Measurements from ENCODE around the gene AUH. TPM values are rescaled to one million over a fixed set of nuclear protein-coding genes. Genes with fewer than 3 reads are reported as not detected.

The AUH gene
- polyA plus RNA-seq, 1 donor from 2014 or later = 42.6 TPM

DNA sequence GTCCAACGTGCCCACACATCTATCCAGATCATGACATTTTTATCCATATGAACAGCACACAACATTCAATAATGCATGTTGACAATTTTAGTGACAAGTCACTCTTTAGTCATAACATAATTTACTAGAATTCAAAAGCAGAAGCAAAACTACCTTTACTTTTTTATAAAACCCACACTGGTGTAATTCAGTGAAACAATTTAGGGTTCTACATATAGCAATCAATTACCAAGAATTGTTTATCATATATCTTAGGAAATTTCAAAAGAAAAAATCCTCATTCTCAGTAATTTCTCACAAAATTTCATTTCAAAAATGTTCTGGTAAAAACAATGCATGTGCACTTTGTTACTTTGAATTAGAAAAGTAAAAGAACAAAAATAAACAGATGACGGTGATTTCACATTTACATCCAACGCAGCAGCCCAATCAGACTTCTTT is 12.6 kb downstream of the AUH start:
- no peak overlapping the region for H2AFZ ChIP-seq (ENCODE audit: low read depth, low read length)
- no peaks in the 10 kb centered on the region for H3K27me3 ChIP-seq (ENCODE audit: insufficient read depth, low read depth, low read length)
- no peak overlapping the region for H3K4me3 ChIP-seq (ENCODE audit: low read length)
- H3K36me3 ChIP-seq (ENCODE audit: insufficient read depth, low read length) = no peaks in the 10 kb centered on the region
- no peaks in the 10 kb centered on the region for H4K20me1 ChIP-seq (ENCODE audit: insufficient read depth)
- H3K4me2 ChIP-seq (ENCODE audit: low read length) = no peak overlapping the region
- no peak overlapping the region for H3K27ac ChIP-seq (ENCODE audit: low read length)
- H3K9me3 ChIP-seq (ENCODE audit: low read length) = no peaks in the 10 kb centered on the region
- H3K9me2 ChIP-seq (ENCODE audit: insufficient read depth, low read length) = no peaks in the 10 kb centered on the region
- no peak overlapping the region for H3K9ac ChIP-seq (ENCODE audit: low read length)
- TF ChIP-seq RAD21 (conservative IDR thresholded peaks at IDR 0.05) = no peak
- TF ChIP-seq, protein P1, sequence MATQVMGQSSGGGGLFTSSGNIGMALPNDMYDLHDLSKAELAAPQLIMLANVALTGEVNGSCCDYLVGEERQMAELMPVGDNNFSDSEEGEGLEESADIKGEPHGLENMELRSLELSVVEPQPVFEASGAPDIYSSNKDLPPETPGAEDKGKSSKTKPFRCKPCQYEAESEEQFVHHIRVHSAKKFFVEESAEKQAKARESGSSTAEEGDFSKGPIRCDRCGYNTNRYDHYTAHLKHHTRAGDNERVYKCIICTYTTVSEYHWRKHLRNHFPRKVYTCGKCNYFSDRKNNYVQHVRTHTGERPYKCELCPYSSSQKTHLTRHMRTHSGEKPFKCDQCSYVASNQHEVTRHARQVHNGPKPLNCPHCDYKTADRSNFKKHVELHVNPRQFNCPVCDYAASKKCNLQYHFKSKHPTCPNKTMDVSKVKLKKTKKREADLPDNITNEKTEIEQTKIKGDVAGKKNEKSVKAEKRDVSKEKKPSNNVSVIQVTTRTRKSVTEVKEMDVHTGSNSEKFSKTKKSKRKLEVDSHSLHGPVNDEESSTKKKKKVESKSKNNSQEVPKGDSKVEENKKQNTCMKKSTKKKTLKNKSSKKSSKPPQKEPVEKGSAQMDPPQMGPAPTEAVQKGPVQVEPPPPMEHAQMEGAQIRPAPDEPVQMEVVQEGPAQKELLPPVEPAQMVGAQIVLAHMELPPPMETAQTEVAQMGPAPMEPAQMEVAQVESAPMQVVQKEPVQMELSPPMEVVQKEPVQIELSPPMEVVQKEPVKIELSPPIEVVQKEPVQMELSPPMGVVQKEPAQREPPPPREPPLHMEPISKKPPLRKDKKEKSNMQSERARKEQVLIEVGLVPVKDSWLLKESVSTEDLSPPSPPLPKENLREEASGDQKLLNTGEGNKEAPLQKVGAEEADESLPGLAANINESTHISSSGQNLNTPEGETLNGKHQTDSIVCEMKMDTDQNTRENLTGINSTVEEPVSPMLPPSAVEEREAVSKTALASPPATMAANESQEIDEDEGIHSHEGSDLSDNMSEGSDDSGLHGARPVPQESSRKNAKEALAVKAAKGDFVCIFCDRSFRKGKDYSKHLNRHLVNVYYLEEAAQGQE (IDR thresholded peaks at IDR 0.05; ENCODE audit: borderline replicate concordance) = no peak
- no peak for TF ChIP-seq MXI1 (conservative IDR thresholded peaks at IDR 0.05; ENCODE audit: poor library complexity, severe bottlenecking)
- no peaks in the 10 kb centered on the region for H3F3A ChIP-seq (ENCODE audit: insufficient read depth, low read length, poor library complexity, severe bottlenecking)
- H3K79me2 ChIP-seq (replicated peaks; ENCODE audit: insufficient read depth, low read length) = no peaks in the 10 kb centered on the region

DNA sequence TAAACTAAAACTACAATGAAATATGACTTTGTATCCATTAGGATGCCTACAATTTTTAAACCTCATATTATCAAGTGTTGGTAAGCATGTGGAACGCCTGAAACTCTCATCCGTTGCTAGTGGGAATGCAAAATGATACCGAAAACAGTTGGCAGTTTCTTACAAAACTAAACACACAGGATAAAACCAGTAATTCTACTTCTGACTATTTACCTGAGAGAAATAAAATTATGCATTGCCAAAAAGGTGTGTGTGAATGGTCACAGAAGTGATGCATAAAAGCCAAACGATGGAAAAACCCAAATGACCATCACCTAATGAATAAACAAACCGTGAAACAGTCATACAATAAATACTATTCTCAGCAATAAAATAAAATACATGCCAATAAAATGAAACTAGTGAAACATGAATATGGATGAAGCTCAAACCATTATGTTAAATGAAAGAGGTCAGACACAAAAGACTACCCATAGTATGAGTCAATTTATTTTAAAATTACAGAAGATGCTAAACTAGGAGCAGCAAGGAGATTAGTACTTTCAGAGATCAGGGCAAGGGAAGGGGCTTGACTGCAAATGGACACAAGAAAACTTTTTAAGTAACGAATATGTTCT is 13.4 kb downstream of the AUH start:
- H3K36me3 ChIP-seq (ENCODE audit: insufficient read depth, low read length) = no peaks in the 10 kb centered on the region
- H3F3A ChIP-seq (ENCODE audit: insufficient read depth, low read length, poor library complexity, severe bottlenecking) = no peaks in the 10 kb centered on the region
- H3K27ac ChIP-seq (ENCODE audit: low read length) = no peak overlapping the region
- no peak for TF ChIP-seq EZH2 (IDR thresholded peaks at IDR 0.05; ENCODE audit: borderline replicate concordance, insufficient read depth, low read length, poor library complexity, severe bottlenecking)
- TF ChIP-seq SMC3 (conservative IDR thresholded peaks at IDR 0.05; ENCODE audit: poor library complexity) = no peak
- TF ChIP-seq EP300 (conservative IDR thresholded peaks at IDR 0.05; ENCODE audit: poor library complexity, severe bottlenecking) = no peak
- no peak for TF ChIP-seq TAF1 (IDR thresholded peaks at IDR 0.05; ENCODE audit: low read depth)
- TF ChIP-seq POLR2AphosphoS5 (IDR thresholded peaks at IDR 0.05) = no peak
- TF ChIP-seq, protein P1 (IDR thresholded peaks at IDR 0.05; ENCODE audit: borderline replicate concordance) = no peak
- TF ChIP-seq RAD21 (conservative IDR thresholded peaks at IDR 0.05) = no peak
- TF ChIP-seq MXI1 (conservative IDR thresholded peaks at IDR 0.05; ENCODE audit: poor library complexity, severe bottlenecking) = no peak
- TF ChIP-seq, protein P2, sequence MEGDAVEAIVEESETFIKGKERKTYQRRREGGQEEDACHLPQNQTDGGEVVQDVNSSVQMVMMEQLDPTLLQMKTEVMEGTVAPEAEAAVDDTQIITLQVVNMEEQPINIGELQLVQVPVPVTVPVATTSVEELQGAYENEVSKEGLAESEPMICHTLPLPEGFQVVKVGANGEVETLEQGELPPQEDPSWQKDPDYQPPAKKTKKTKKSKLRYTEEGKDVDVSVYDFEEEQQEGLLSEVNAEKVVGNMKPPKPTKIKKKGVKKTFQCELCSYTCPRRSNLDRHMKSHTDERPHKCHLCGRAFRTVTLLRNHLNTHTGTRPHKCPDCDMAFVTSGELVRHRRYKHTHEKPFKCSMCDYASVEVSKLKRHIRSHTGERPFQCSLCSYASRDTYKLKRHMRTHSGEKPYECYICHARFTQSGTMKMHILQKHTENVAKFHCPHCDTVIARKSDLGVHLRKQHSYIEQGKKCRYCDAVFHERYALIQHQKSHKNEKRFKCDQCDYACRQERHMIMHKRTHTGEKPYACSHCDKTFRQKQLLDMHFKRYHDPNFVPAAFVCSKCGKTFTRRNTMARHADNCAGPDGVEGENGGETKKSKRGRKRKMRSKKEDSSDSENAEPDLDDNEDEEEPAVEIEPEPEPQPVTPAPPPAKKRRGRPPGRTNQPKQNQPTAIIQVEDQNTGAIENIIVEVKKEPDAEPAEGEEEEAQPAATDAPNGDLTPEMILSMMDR (IDR thresholded peaks at IDR 0.05; ENCODE audit: poor library complexity, severe bottlenecking) = no peak
- H3K4me3 ChIP-seq (ENCODE audit: low read length) = no peak overlapping the region
- H3K79me2 ChIP-seq (replicated peaks; ENCODE audit: insufficient read depth, low read length) = peaks cover 3% of the 10 kb centered on the region
- H3K9ac ChIP-seq (ENCODE audit: low read length) = no peak overlapping the region
- no peak overlapping the region for H2AFZ ChIP-seq (ENCODE audit: low read depth, low read length)
- no peak overlapping the region for H3K4me2 ChIP-seq (ENCODE audit: low read length)
- no peaks in the 10 kb centered on the region for H4K20me1 ChIP-seq (ENCODE audit: insufficient read depth)
- no peaks in the 10 kb centered on the region for H3K9me2 ChIP-seq (ENCODE audit: insufficient read depth, low read length)
- H3K27me3 ChIP-seq (ENCODE audit: insufficient read depth, low read depth, low read length) = no peaks in the 10 kb centered on the region
- no peaks in the 10 kb centered on the region for H3K9me3 ChIP-seq (ENCODE audit: low read length)
